ENCODE results near the gene DKK1.

DKK1 gene

GRCh38 chr10:52313933-52314821 lies at the start of gene DKK1:
Gene DKK1, plus strand, starts transcription at chr10:52314281. Its CDS starts 154 bp downstream, at chr10:52314435.
- no peak for DNase-seq

- no peak for DNase-seq
These were observed 48.8 kb upstream of the DKK1 start for GRCh38 chr10:52265131-52265926.

GRCh38 chr10:52266858-52267257 lies 47.2 kb upstream of the DKK1 start:
- no peak for DNase-seq

DNA sequence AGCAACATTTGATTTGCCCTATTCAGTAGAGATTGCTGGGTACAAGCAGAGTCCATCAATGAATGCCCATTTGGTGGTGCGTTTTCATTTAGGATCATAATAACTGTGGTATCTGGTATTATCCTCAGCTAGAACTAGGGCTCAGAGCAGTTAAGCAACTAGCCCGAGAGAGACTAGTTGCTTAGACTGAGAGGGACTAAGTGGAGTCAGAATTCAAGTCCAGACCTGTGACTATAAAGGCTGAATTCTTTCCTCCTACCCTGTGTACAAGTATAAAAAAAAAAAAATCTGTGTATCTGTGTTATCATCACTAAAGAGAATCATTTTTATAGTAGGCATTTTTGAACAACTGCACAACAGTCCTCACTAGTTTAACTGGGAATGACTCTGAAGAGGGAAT lies 45.3 kb upstream of the DKK1 start:
- DNase-seq = no peak

GRCh38 chr10:52269233-52269632 lies 44.8 kb upstream of the DKK1 start:
- no peak for DNase-seq

DNA sequence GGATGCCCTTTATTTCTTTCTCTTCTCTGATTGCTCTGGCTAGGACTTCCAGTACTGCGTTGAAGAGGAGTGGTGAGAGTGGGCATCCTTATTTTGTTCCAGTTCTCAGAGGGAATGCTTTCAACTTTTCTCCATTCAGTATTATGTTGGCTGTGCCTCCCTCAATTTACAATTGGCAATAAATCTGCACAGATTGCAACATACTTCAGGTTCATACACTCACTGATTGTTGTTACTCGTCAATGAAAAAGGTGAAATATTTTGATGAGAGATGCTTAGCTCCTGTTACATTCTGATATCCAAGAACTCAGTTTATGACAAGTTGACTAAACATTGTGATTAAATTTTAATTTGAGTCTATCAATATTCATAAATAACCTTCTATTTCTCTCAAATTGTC lies 37.9 kb upstream of the DKK1 start:
- no peak for DNase-seq

GRCh38 chr10:52276986-52277385 lies 37.1 kb upstream of the DKK1 start:
- DNase-seq = no peak

DNA sequence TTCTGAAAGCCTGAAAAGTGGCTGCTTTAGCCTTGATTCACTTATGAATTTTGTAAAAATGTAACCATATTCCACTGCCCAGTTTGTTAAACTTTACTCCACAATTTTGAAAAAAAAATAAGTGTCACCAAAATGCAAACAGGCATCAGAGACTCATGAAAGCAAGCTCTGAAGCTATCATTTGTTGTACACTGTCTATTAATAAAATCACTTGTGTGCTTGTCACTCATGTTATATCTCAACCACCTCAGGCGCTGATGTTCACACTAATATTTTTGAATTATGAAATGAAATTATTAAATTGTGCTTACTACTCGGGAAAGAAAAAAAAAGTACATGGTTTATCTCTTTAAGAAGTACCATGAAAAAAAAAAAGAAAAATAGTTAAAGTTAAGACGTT lies 34.5 kb upstream of the DKK1 start:
- DNase-seq = no peak

GRCh38 chr10:52280051-52280450 lies 34.0 kb upstream of the DKK1 start:
- no peak for DNase-seq

GRCh38 chr10:52283174-52283573 lies 30.9 kb upstream of the DKK1 start:
- DNase-seq = no peak

DNA sequence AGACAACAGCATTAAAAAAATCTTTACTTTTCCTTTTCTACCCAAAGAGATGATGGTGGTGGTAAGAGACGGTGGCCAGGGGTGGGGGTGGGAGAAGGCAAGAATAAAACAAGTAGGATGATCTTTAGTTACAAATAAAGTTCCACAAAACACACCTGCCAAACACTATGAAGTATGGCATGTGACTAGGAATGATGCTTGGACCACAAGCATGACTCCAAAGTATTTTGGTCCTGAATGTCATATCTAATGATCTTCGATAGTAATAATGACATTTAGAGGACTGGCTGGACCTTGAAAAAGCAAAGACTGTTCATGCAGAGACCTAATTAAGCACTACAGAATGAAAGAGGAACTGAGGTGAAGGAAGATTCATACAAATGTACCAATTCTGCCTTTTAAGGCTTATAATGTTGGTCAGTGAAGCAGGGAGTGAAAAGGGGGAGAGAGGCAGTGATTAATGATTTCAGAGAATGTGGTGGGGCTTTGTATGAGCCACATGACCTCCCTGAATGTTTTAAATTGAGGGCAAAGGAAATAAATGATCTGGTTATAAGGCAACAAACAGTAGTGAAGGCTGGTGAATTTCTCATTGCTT lies 29.6 kb upstream of the DKK1 start:
- no peak for DNase-seq

- DNase-seq = no peak
These were observed 26.2 kb upstream of the DKK1 start for GRCh38 chr10:52287866-52288265.

DNA sequence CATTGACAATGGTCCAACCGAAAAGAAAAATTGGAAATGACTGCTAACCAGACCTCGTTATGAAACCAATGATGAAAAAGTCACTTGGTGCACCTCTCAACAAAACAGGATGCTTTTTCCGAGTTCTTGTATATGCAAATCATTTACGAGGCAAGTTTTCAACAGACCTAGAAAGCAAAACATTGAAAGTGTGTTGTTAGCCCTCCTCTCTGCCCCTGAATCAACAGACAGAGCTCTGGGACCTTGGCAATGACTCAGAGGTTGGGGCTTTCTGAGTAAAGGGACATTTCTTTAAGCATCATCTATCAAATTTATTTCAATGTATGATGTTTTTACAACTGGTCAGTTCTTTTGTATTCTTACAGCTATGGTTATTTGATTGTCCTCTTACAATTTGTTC lies 16.3 kb upstream of the DKK1 start:
- DNase-seq = no peak

GRCh38 chr10:52300599-52301277 lies 13.3 kb upstream of the DKK1 start:
- no peak for DNase-seq

DNA sequence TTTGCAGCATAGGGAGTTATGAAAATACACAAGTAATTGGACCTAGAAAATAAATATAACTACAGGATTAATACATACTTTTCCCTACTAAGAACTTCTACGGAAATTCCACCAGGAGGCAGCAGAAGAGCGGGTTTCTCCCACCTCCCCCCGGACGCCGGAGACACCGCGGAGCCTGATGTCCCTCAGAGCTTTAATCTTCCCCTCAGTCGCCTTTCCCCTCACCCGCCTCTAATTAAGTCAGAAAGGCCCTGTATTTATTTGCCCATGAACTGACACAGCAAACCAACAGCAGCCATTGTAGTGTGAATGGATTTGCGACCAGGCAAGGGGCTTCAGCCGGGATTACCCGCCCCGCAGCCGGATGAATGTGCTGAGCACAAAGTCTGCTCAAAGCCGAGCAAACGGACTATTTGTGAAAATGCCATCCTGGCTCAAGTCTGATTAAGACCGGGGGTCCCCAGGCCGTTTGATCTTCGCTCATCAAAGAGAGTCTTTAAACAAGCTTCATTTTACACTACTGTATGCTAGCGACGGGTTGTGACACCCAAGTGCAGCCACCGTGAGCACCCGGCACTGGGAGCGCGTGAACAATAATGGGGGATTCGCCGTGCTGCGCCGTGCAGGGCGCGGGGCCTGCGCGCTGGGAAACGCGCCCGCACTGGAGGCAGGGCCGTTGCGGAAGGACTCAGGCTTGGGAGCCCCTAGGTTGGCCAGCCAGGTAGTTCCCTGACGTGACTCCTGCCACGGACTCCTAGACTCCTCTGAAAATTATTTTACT lies 5.6 kb upstream of the DKK1 start:
- no peak for DNase-seq

DNA sequence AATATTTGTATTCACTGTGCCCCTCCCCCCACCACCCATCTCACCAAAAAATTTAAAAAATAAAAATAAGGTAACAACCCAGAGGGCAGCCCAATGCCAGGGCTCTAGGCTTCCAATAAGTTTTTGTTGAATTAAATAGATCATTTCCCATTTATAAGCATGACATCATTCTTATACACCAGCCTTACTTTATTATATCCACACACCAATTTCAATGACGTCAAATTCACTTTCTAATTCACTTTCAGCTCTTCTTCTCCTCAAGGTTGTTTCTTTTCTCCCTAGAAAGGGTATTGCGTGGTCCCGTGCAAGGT lies 1.2 kb upstream of the DKK1 start:
- DNase-seq = no peak

DNA sequence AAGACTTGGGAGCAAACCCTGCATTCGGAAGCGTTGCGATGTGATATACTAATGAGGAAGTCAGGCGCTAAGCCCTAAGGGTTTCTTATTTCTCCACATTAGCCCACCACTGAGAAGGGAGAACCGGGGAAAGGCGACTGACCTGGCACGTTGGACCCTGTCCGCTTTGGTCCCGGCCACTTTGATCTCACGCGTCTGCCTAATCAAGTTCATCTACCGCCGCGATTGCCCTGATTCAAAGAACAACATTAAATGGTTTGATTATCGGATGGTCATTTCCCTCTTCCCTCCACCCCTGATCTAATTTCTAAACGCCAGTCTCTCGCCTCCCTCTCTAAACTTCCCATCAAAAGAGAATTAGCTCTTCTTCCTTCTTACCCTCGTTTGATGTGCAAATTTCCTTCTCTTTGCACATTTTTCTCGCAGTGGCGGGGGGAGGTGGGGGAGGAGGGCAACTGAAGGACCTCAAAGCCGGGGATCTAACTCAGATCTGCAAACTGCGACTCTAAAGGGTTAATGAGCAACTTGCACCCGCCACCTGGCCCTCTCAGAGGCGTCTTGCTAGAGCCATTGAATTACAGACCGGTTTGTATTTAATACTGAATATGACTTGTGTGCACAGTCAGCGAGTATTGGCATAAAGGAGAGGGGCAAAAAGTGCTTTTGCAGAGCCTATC lies 687 bp upstream of the DKK1 start:
- DNase-seq = no peak

DNA sequence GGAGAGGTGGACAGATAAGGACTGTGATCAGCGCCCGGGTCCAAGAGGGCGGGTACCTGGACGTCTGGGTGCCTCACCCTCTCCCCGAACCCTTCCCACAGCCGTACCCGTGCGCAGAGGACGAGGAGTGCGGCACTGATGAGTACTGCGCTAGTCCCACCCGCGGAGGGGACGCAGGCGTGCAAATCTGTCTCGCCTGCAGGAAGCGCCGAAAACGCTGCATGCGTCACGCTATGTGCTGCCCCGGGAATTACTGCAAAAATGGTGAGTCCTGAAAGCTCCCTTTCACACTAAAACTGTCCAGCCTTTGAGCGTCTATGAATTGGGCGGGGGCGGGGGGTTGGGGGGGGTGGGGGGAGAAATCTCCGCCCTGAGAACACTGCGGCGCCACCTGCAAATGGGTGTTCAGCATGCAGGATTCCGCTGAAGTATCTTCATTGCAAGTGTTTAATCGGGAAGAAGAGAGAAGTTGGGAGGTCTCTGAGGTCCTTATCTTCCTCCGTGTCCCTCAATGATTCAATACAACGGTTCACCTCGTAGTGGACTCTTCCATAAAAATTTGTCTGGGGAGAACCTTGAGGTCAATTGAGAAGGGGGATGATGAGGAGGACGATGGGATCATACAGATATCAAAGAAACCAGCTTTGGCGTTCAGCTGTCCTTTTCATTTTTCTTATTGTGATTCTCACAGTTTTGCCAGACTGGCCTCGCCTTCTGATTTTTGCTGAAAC lies 906 bp downstream of the DKK1 start:
- DNase-seq = no peak

DNA sequence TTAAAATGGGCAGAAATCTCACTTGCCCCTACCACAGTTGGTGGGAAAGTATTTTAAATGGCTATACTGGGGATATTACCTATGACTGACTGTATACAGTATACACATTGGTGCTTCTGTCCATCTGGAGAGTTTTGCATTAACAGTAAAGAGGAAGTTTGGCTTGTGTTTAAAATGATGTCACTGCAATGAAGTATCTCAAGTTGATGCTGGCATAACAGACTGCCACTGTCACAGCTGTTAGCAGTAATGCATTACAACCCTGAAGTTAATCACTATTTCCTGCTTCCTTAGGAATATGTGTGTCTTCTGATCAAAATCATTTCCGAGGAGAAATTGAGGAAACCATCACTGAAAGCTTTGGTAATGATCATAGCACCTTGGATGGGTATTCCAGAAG lies 1.9 kb downstream of the DKK1 start:
- DNase-seq = no peak

DNA sequence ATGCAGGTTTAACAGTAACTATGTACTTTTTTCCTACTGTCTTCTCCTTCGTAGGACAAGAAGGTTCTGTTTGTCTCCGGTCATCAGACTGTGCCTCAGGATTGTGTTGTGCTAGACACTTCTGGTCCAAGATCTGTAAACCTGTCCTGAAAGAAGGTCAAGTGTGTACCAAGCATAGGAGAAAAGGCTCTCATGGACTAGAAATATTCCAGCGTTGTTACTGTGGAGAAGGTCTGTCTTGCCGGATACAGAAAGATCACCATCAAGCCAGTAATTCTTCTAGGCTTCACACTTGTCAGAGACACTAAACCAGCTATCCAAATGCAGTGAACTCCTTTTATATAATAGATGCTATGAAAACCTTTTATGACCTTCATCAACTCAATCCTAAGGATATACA lies 2.4 kb downstream of the DKK1 start:
- DNase-seq = no peak

DNA sequence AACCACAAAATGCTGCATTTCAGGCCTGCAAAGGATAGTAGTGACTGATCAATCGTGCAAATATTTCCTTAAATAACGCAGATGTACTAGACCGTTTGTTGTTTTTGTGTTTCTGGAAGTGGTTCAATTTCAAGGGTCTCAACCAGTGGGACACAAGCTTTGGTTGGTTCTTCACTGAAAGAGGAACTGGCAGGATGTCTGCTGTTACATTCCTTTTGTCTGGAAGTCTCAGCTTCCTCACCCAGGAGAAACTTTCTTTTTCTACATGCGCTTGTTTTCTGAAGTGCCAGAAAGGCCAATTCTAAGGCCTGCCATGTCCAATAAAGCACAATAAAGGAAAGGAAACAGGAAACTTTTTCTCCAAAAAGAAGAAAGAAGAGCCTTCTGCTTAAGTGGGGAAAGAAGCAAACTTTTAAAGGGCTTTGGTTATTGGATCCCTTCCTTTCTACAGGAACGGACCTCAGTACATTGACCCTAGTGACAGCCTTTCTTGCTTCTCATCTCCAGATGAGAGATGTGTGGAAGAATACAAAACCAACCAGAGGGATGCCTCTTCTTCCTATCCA lies 4.1 kb downstream of the DKK1 start:
- DNase-seq = no peak
